ENCODE results near the gene KCNH2. TPM values are rescaled to one million over a fixed set of nuclear protein-coding genes. Genes with fewer than 3 reads are reported as not detected.

Gene KCNH2
- total and polyA plus RNA-seq, 2 donors (not counting 1 experiment from before 2014, with no cell fraction given): 0.86 to 2.7 TPM

DNA sequence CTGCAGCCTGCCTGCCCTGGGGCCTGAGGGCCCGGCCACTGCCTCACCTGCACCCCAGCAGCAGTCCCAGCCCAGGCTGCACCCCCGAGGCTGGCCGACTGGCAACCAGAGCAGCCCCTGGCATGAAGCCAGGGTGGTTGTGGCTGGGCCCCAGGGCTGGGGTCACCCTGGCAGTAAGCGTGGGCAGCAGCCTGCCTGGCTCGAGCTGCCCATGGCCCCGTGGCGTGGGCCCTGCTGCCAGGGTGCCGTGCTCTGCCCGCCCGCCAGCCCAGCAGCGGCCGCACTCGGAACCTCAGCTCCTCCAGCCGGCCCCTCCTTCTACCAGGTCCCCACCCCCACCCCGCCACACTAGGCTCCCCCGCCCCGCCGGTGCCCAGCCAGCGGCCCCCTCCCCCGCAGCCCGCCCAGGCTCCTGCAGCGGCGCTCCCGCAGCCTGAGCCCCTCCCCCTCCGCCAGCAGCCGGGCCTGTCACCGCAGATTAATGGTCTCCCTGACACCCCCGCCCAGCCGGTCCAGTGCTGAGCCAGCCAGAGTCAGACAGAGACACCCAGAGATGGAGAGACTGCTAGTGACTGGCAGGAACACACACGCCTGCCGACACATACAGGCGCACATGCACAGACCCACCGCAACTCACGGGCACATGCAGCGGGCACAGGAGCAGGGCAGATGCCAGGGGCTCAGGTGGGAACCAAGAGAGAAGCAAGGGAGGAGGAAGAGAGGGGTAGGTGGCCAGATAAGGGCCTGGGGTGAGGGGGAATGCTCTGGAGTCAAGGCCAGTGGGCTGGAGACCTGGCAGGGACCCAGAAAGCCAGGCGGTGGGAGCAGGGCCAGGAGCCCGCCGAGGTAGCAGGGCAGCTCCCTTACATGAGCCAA, 22.4 kb downstream of the KCNH2 start:
- H3K79me2 ChIP-seq (ENCODE audit: control insufficient read depth, insufficient read depth, low read length): no peaks in the 10 kb centered on the region
- ATAC-seq (ENCODE audit: low read depth): no peak
- H3K27ac ChIP-seq (ENCODE audit: low read length in 2 of 2): no peak overlapping the region

More for the DNA sequence above, 22.4 kb downstream of the KCNH2 start:
- Histone ChIP-seq H3K9ac (ENCODE audit: low read length) (no peak overlapping the region), H3K4me1 (ENCODE audit: control insufficient read depth in 2 of 2, insufficient read depth in 2 of 2, low read length in 2 of 2) (no peaks in the 10 kb centered on the region), H3K4me2 (replicated peaks; ENCODE audit: low read depth, low read length, poor library complexity, severe bottlenecking) (no peak overlapping the region), H3K27me3 (replicated peaks in 1 of 4; ENCODE audit: control extremely low read depth in 1 of 4, control insufficient read depth in 3 of 4, insufficient read depth in 4 of 4, low read length in 3 of 4) (peaks cover 0 to 36% (median 0%) of the 10 kb centered on the region in 4 experiments), H3K9me3 (ENCODE audit: control extremely low read depth in 1 of 3, control insufficient read depth in 2 of 3, insufficient read depth in 1 of 3, low read length in 2 of 3) (peaks cover 0 to 9% (median 0%) of the 10 kb centered on the region in 3 donors), H2AFZ (ENCODE audit: insufficient read depth, low read depth, low read length, poor library complexity, severe bottlenecking) (no peak overlapping the region), H4K20me1 (ENCODE audit: control insufficient read depth, insufficient read depth, low read length, poor library complexity, severe bottlenecking) (no peaks in the 10 kb centered on the region), H3K4me3 (ENCODE audit: control extremely low read depth in 1 of 5, extremely low read depth in 1 of 5, insufficient read depth in 1 of 5, low read depth in 2 of 5, low read length in 4 of 5) (no peak overlapping the region), H3K36me3 (replicated peaks in 1 of 2; ENCODE audit: control extremely low read depth in 1 of 2, control insufficient read depth in 1 of 2, extremely low read depth in 1 of 2, insufficient read depth in 2 of 2, low read length in 1 of 2) (no peaks in the 10 kb centered on the region)
- H3K4me3 Mint-ChIP-seq: no peak overlapping the region
- intact Hi-C loops (cut with micrococcal nuclease): no loop called here
- no peaks in the 10 kb centered on the region for H3K9me3 Mint-ChIP-seq (ENCODE audit: insufficient read depth)
- ChIA-PET CTCF (no interaction called here), POLR2A (no interaction called here)
- no peaks in the 10 kb centered on the region for H3K4me1 Mint-ChIP-seq
- TF ChIP-seq EZH2 (IDR thresholded peaks at IDR 0.05; ENCODE audit: borderline replicate concordance, insufficient read depth, low read depth, low read length, poor library complexity, severe bottlenecking) (no peak), CTCF (IDR thresholded peaks at IDR 0.05) (no peak)
- H3K27me3 Mint-ChIP-seq: peaks cover 57% of the 10 kb centered on the region
- WGBS (ENCODE audit: insufficient coverage): 22% methylated on average over 26 of the region's 38 CpGs
- H3K27ac Mint-ChIP-seq: no peak overlapping the region
- DNase-seq: no peak
